22Rv1 (cell line): Measurements from ENCODE around the gene SCUBE1.

Experiments used
- ZFX ChIP-seq: fragments of 450-650 bp; IDR thresholded peaks from 2 replicates; pipeline ENCODE4 v1.6.1; 2017; ENCODE audit warnings: antibody characterized with exemption, borderline replicate concordance
- TF ChIP-seq, protein P1 (sequence below): fragments of 450-650 bp; IDR thresholded peaks from 2 replicates; pipeline ENCODE4 v1.5.1; 2017; ENCODE audit warnings: mild to moderate bottlenecking

DNA sequence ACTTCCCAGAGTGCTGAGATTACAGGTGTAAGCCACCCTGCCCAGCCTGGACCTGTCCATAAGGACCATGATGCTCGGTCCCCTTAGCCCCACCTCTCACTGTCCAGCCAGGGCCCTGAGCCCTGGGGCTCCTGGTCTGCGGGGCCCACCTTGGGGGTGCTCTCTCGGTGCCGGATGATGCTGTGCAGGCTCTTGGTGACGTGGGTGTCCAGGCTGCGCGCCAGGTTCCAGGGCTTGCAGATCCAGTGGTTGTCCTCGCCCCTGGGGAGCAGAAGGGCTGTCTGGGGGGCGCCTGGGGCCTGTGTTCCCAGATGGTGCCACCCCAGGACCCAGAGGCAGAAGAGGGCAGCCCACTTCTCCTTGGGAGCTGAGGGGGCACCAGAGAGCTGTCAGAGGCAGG is 169.6 kb downstream of the SCUBE1 start:
- TF ChIP-seq, protein P1, sequence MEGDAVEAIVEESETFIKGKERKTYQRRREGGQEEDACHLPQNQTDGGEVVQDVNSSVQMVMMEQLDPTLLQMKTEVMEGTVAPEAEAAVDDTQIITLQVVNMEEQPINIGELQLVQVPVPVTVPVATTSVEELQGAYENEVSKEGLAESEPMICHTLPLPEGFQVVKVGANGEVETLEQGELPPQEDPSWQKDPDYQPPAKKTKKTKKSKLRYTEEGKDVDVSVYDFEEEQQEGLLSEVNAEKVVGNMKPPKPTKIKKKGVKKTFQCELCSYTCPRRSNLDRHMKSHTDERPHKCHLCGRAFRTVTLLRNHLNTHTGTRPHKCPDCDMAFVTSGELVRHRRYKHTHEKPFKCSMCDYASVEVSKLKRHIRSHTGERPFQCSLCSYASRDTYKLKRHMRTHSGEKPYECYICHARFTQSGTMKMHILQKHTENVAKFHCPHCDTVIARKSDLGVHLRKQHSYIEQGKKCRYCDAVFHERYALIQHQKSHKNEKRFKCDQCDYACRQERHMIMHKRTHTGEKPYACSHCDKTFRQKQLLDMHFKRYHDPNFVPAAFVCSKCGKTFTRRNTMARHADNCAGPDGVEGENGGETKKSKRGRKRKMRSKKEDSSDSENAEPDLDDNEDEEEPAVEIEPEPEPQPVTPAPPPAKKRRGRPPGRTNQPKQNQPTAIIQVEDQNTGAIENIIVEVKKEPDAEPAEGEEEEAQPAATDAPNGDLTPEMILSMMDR = no peak
- TF ChIP-seq ZFX = no peak
